ENCODE measurements around the gene RAMP1.
"Not testable (repeated sequence)": the region's sequence is repeated elsewhere in the genome, so short reads cannot be mapped to it uniquely, and the experiment has no call there.

RAMP1 gene

GRCh38 chr2:237859533-237860272 is at the start of gene RAMP1:
RAMP1 (plus strand) TSS chr2:237859623; CDS start chr2:237859676, 53 bp downstream.
- in situ Hi-C loops (cut with MboI; ENCODE audit: low pct_unique_long_range_greater_than_20kb, low sequenced_read_pairs), result no loop called here
- peak; percentile 45 for DNase-seq

- in situ Hi-C loops (cut with MboI; ENCODE audit: low pct_unique_long_range_greater_than_20kb, low sequenced_read_pairs), result no loop called here
- DNase-seq, result no peak
Observed at GRCh38 chr2:237815637-237816036, 43.8 kb upstream of the RAMP1 start.

- in situ Hi-C loops (cut with MboI; ENCODE audit: low pct_unique_long_range_greater_than_20kb, low sequenced_read_pairs), result no loop called here
- DNase-seq, result no peak
Observed at GRCh38 chr2:237816531-237816930, 42.9 kb upstream of the RAMP1 start.

- in situ Hi-C loops (cut with MboI; ENCODE audit: low pct_unique_long_range_greater_than_20kb, low sequenced_read_pairs), result no loop called here
- no peak for DNase-seq
Observed at GRCh38 chr2:237818066-237818473, 41.4 kb upstream of the RAMP1 start.

- in situ Hi-C loops (cut with MboI; ENCODE audit: low pct_unique_long_range_greater_than_20kb, low sequenced_read_pairs), result no loop called here
- no peak for DNase-seq
Observed at GRCh38 chr2:237819231-237819630, 40.2 kb upstream of the RAMP1 start.

GRCh38 chr2:237820421-237820820 is 39.0 kb upstream of the RAMP1 start:
- no peak for DNase-seq
- in situ Hi-C loops (cut with MboI; ENCODE audit: low pct_unique_long_range_greater_than_20kb, low sequenced_read_pairs), result no loop called here

GRCh38 chr2:237823544-237823943 is 35.9 kb upstream of the RAMP1 start:
- no peak for DNase-seq
- in situ Hi-C loops (cut with MboI; ENCODE audit: low pct_unique_long_range_greater_than_20kb, low sequenced_read_pairs), result no loop called here

- in situ Hi-C loops (cut with MboI; ENCODE audit: low pct_unique_long_range_greater_than_20kb, low sequenced_read_pairs), result no loop called here
- no peak for DNase-seq
Observed at GRCh38 chr2:237824085-237824484, 35.3 kb upstream of the RAMP1 start.

- in situ Hi-C loops (cut with MboI; ENCODE audit: low pct_unique_long_range_greater_than_20kb, low sequenced_read_pairs), result no loop called here
- no peak for DNase-seq
Observed at GRCh38 chr2:237827421-237827987, 31.9 kb upstream of the RAMP1 start.

- in situ Hi-C loops (cut with MboI; ENCODE audit: low pct_unique_long_range_greater_than_20kb, low sequenced_read_pairs), result no loop called here
- no peak for DNase-seq
Observed at GRCh38 chr2:237830522-237830921, 28.9 kb upstream of the RAMP1 start.

GRCh38 chr2:237833546-237833945 is 25.9 kb upstream of the RAMP1 start:
- in situ Hi-C loops (cut with MboI; ENCODE audit: low pct_unique_long_range_greater_than_20kb, low sequenced_read_pairs), result no loop called here
- no peak for DNase-seq

- no peak for DNase-seq
- in situ Hi-C loops (cut with MboI; ENCODE audit: low pct_unique_long_range_greater_than_20kb, low sequenced_read_pairs), result no loop called here
Observed at GRCh38 chr2:237835372-237835771, 24.1 kb upstream of the RAMP1 start.

GRCh38 chr2:237841051-237841450 is 18.4 kb upstream of the RAMP1 start:
- DNase-seq, result no peak
- in situ Hi-C loops (cut with MboI; ENCODE audit: low pct_unique_long_range_greater_than_20kb, low sequenced_read_pairs), result no loop called here

- in situ Hi-C loops (cut with MboI; ENCODE audit: low pct_unique_long_range_greater_than_20kb, low sequenced_read_pairs); DNase-seq: not testable (repeated sequence)
Observed at GRCh38 chr2:237848940-237849339, 10.5 kb upstream of the RAMP1 start.

- no peak for DNase-seq
- in situ Hi-C loops (cut with MboI; ENCODE audit: low pct_unique_long_range_greater_than_20kb, low sequenced_read_pairs), result no loop called here
Observed at GRCh38 chr2:237854295-237854694, 5.1 kb upstream of the RAMP1 start.

GRCh38 chr2:237857791-237858190 is 1.6 kb upstream of the RAMP1 start:
- no peak for DNase-seq
- in situ Hi-C loops (cut with MboI; ENCODE audit: low pct_unique_long_range_greater_than_20kb, low sequenced_read_pairs), result no loop called here

GRCh38 chr2:237858294-237859081 is 935 bp upstream of the RAMP1 start:
- DNase-seq, result peak; percentile 88
- in situ Hi-C loops (cut with MboI; ENCODE audit: low pct_unique_long_range_greater_than_20kb, low sequenced_read_pairs), result no loop called here

- in situ Hi-C loops (cut with MboI; ENCODE audit: low pct_unique_long_range_greater_than_20kb, low sequenced_read_pairs), result no loop called here
- DNase-seq, result no peak
Observed at GRCh38 chr2:237859082-237859433, 365 bp upstream of the RAMP1 start.

GRCh38 chr2:237860273-237860935 is 981 bp downstream of the RAMP1 start:
- in situ Hi-C loops (cut with MboI; ENCODE audit: low pct_unique_long_range_greater_than_20kb, low sequenced_read_pairs), result no loop called here
- peak; percentile 46 for DNase-seq
